Occipital lobe (tissue), 3 donors: ENCODE results near the gene FAM185A. TPM values are rescaled to one million over a fixed set of nuclear protein-coding genes. Genes with fewer than 3 reads are reported as not detected.
"Not testable (repeated sequence)": the region's sequence is repeated elsewhere in the genome, so short reads cannot be mapped to it uniquely, and the experiment has no call there.

ENCODE experiments used
- DNase-seq: peaks from one replicate; lab custom pipeline; 2025; lab: John Stamatoyannopoulos, UW
- small RNA-seq: library from RNA; depleted of rRNA; stranded (forward); fragments of <200 nt; gene quantifications from one replicate; pipeline ENCODE3, GENCODE V24; 2014
- total RNA-seq: library from RNA; depleted of rRNA; stranded (reverse); fragments of >200 nt; gene quantifications from one replicate; pipeline ENCODE4 v1.2.3, GENCODE V29; 2014

FAM185A gene
- total RNA-seq, 1 donor from 2014 or later = 21.2 TPM

DNA sequence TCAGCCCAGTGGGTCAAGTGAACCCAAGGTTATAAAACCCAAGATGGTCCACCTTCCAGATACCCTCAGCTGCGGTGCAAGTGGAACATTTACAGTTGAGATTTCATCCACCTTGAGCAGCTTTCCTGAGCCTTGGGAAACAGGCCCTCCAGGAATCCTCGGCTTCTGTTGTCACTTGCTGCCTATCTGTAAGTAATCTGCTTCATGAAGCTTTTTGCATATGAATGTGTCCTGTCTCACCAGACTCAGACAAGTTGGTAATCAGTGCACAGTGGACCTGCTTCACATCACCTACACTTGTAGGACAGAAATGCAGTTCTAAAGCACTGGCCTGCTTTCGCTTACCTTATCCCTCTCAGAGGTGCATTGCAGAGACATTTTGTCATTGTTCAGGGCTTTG is 80.3 kb downstream of the FAM185A start:
- no peak for DNase-seq

GRCh38 chr7:102830197-102830596 is 81.4 kb downstream of the FAM185A start:
- no peak for DNase-seq

DNA sequence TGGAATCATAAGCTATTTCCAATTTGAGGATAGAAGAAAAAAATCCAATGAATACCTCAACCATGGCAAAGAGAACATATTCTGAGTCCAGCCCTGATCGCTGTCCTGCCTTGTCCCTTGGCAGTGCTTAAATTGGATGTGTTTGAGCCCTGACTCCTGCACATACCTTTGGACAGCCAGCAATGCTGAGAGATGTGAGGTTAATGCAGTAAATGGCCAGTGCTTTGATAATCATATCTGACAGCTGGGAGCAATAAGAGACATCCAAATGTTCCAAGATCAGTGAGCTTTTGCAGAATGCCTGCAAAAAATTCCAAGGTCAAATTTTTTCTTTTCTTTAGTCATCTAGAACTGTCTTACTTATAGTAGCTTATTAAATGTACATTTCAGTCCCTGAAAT is 83.9 kb downstream of the FAM185A start:
- DNase-seq = no peak

DNA sequence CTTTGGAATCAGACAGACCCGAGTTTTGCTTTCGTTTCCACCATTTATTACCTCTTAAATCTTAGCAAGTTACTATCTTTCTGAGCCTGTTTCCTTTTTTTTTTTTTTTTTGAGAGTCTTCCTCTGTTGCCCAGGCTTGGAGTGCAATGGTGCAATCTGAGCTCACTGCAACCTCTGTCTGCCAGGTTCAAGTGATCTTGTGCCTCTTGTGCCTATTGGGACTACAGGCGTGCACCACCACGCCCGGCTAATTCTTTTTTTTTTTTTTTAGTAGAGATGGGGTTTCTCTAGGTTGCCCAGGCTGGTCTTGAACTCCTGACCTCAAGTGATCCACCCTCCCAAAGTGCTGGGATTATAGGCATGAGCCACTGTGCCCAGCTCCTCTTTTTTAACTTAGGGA is 84.5 kb downstream of the FAM185A start:
- no peak for DNase-seq

GRCh38 chr7:102834466-102834865 is 85.7 kb downstream of the FAM185A start:
- DNase-seq = no peak

DNA sequence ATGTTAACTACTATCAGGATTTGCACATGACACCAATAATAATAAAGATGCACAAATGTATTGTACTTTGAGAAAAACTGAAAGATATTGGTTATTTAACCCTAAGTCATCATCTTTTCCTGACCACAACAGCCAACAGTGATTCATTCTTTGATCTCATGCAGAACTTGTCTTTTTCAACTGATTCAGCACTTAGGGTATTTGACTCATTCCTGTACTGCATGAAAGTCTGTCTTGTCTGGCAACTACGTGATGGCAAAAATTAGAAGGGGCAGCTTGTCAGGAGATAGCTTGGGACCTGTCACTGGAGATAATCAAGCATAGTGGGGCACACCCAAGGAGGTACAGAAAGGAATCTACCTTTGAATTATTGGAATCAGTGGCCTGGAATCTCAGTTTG is 86.2 kb downstream of the FAM185A start:
- DNase-seq = no peak

DNA sequence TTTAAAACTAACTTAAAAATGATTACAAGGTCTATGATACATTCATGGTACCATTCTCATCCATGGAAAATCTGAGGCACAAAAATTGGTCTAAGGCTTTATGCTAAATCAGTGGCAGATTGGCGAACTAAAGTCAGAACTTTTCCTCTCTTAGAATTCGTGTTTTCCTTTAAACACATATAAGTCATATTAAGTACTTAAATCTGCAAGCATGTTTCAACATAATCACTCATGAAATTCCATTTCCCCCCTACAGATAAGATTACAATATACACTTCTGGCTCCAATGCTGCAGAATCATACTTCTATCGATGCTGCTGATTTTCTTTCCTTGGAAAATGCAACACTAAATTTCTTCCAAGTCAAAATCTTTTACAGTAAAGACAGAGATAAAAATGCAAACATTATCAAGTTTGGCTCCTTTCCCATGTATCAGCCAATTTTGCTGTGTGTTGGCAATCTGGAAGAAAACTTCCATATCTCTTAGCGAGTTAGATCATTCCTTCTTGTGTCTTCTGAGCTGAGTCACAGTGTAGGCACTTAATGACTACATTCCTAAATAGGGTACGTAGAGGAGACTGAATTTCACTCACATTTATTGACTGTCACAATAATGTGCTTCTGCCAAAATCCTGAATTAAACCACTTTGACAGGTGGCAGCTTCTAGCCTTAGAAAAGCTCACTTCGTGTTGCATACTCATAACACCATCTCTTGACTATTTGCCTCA is 87.6 kb downstream of the FAM185A start:
- no peak for DNase-seq

DNA sequence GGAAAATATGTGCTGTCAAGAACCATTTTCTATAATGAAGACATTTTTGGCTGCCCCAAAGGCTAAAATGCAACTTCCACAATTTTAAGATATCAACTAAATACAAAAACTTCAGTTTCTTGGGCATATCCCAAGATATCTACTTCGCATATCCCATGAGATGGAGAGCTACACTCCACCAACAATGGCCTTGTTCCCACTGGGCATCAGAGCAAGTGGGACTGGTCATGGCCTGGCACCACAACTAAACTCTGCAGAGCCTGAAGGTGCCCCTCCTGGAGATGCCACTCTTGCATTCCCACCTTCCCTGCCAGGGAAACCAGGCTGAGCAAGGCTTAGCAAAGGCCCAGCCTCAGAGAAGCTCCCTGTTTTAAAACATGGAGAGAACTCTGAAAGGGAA is 88.2 kb downstream of the FAM185A start:
- no peak for DNase-seq

DNA sequence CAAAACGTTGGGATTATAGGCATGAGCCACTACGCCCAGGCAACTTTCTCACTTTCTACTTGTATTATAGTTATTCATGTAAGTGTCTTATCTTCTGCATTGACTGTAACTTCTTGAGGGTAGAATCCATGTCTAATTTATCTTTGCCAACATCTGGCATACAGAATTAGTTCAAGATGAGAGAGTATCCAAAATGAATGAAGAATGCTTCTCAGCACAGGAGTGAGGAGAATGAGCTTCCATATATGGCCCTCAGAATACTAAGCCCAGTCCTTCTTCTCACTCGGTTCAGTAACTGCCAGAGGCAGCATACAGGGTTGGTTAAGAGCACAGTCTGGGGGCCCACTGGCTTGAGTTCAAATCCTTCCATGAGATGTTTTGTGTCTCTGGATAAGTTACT is 89.0 kb downstream of the FAM185A start:
- no peak for DNase-seq

- DNase-seq = not testable (repeated sequence)
These were observed 89.8 kb downstream of the FAM185A start for GRCh38 chr7:102838572-102839101.

DNA sequence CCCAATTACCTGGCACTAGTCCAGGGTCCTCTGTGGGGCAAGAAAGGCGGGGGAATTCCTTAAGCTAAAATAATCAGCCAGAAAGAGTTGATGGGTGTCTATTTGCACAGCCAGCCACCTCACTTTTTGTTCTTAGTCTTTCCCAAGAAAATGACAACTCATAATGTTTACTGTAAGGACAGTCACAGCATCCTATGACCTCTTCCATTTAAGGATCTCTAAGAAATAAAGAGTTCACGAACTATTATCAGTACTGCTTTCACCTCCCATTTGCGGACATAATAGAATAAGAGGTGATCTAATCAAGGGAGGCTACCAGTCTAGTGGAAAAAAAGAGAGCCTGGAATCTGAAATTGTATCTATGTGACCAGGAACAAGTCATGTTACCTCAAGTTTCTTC is 91.6 kb downstream of the FAM185A start:
- no peak for DNase-seq

GRCh38 chr7:102841290-102841689 is 92.5 kb downstream of the FAM185A start:
- DNase-seq = no peak

DNA sequence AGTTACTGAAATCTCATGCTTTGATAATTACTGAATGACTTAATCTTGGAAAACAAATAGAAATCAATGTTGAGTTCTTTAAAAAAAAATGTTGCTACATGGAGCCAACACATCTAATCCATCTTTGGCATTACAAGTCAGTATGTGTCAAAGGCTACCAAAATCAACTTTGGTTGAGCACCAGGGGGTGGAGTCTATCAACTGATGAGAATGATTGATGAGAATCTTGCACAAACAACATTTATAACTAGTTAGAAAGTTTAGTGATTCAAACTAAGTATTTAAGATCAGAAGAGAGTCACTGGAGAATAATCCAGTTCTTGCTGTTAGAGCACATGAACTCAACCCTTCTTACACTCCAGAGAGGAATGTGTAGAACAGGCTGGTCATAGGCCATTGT is 93.5 kb downstream of the FAM185A start:
- no peak for DNase-seq

DNA sequence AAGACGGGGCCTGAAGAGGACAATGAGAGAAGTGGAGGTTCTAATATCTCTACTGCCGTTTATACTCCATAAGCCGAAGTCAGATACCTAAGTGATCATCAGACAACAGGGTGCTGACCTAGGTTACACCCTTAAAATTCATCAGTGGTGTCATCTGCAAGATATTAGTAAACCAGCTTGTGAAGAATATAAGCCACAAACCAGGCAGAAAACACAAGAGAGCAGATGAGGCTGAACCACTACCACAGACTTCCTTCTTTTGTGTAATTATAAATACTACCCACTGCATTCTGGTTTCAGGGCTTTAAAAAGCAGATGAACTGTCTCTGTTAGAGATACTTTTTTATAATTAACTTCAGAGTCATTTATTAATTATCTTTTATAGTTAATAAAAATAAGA is 95.1 kb downstream of the FAM185A start:
- no peak for DNase-seq

DNA sequence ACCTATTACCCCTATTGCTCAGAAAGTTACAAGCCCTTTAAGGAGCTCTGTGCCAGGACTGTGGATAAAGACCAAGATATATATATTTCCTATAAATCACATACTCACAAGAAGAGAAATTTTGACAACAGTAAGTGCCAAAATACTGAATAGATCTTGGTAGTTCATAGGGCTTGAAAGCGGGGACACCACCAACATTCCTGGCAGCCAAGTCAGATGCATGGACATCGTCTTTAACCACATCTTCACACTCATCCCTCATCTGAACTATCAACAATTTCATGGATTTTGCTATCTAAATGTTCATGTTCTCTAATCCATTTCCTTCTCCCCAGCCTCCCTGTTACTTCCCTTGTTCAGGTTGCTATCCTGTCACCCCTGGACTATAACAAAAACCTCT is 96.5 kb downstream of the FAM185A start:
- no peak for DNase-seq

DNA sequence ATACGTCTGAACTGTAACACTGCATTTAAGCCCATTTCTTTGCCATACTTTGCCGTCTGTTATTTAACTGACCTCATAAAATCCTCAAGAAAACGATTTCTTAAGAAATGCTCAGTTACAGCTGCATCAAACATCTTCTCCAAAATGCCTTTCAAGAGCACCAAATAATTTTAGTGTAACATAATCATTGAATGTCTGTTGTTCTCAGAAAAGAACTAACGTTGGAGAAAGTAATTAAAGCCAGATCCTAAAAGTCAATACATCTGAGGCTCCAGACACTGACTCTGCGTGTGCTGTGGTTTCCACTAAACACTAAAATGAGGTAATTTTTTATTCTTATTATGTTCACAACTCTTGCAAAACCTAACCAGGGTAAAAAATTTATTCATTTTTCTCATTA is 100.3 kb downstream of the FAM185A start:
- DNase-seq = no peak

- DNase-seq = no peak
These were observed 100.7 kb downstream of the FAM185A start for GRCh38 chr7:102849538-102849937.

GRCh38 chr7:102856036-102856435 is 107.2 kb downstream of the FAM185A start:
- no peak for DNase-seq

Small RNAs within 50 kb of the gene (small RNA-seq; reads per million reads assigned to genes)
- gene RNU6-1136P = not detected

Other genes starting within 250 kb of the FAM185A start
- 12.8 TPM for gene RASA4B, start 231.2 kb upstream of the FAM185A start, total RNA-seq
- gene UPK3BL2, start 205.3 kb upstream of the FAM185A start, total RNA-seq = 1.4 TPM
- not detected for gene SPDYE2, start 197.8 kb upstream of the FAM185A start, total RNA-seq
- 27.3 TPM for gene POLR2J3, start 176.4 kb upstream of the FAM185A start, total RNA-seq
- gene RASA4, start 132.2 kb upstream of the FAM185A start, total RNA-seq = 30.4 TPM
- gene UPK3BL1, start 106.2 kb upstream of the FAM185A start, total RNA-seq = 45.4 TPM
- gene SPDYE2B, start 98.7 kb upstream of the FAM185A start, total RNA-seq = not detected
- 3.1 TPM for gene POLR2J2, start 77.3 kb upstream of the FAM185A start, total RNA-seq
- gene LRRC17, start 164.0 kb downstream of the FAM185A start, total RNA-seq = 27.0 TPM